Islet precursor cell (in vitro differentiated cells): ENCODE data around the gene THPO.

ENCODE experiments used
- DNase-seq: peaks from one replicate; pipeline ENCODE4 v3.0.0-alpha.2; 2018

THPO gene

DNA sequence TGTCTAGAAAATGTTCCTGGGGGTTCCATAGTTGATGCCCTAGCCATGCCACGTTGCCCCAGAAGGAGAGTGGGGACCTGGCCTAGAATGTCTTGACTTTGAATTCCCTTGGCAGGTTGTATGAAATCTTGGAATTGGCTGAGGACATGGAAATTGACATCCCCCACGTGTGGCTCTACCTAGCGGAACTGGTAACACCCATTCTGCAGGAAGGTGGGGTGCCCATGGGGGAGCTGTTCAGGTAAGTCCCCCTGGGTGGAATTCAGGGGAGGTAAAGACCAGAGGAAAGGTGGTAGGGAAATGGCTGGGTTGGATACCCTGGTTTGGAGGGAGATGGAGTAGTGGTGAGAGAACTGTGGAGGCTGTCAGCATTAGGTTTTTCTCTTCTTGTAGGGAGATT lies 49.5 kb downstream of the THPO start:
- no peak for DNase-seq

DNA sequence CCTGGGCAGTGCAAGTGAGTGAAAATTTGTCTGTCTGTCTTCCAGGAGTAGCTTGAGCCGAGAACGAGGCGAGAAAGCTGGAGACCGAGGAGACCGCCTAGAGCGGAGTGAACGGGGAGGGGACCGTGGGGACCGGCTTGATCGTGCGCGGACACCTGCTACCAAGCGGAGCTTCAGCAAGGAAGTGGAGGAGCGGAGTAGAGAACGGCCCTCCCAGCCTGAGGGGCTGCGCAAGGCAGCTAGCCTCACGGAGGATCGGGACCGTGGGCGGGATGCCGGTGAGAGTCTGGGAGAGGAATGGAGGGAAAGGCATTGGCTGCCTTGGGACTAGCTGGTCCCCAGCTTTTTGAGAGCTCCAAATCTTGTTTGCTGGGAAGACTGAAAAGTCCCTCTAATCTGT lies 50.8 kb downstream of the THPO start:
- DNase-seq, result no peak

DNA sequence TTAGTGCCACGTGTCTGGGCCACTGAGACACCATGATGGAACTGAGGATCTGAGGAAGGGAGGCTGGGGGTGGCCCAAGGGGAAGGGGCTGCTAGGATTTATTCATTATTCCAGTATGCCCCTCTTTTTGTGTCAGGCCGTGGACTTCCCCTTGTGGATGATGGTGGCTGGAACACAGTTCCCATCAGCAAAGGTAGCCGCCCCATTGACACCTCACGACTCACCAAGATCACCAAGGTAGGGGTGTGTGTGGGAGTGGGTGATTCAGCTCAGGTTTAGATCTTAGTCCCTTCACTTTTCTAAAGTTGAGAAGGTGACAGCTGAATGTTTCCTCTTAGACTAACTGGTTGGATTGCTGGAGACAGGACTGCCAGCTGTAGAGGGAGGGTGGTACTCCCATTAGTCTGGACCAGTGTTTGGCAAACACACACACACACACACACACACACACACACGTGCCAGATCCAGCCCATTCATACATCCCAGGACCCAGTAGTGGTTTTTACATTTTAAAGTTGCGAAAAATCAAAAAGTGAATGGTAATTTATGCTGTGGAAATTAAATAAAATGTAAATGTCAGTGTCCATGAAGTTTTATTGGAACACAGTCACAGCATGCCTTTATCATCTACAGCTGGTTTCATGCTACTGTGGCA lies 52.2 kb downstream of the THPO start:
- no peak for DNase-seq

DNA sequence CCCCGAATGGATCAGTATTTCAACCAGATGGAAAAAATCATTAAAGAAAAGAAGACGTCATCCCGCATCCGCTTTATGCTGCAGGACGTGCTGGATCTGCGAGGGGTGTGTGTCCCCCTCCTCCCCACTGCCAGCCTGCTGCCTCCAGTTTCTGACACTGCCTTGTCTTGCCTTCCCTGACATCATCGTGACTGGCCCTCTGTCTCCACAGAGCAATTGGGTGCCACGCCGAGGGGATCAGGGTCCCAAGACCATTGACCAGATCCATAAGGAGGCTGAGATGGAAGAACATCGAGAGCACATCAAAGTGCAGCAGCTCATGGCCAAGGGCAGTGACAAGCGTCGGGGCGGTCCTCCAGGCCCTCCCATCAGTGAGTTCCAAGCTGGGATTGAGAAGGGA lies 52.7 kb downstream of the THPO start:
- no peak for DNase-seq

DNA sequence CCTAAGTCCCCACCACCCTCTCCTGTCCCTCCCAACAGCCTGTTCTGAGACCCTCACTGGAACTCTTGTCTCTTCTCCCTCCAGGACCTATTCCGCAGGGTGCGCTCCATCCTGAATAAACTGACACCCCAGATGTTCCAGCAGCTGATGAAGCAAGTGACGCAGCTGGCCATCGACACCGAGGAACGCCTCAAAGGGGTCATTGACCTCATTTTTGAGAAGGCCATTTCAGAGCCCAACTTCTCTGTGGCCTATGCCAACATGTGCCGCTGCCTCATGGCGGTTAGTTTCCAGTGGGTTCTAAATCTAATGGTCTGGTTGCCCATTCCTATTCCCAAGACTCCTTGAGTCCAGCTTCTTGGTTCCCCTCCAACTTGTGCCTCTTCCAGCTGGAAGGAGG lies 54.3 kb downstream of the THPO start:
- no peak for DNase-seq

DNA sequence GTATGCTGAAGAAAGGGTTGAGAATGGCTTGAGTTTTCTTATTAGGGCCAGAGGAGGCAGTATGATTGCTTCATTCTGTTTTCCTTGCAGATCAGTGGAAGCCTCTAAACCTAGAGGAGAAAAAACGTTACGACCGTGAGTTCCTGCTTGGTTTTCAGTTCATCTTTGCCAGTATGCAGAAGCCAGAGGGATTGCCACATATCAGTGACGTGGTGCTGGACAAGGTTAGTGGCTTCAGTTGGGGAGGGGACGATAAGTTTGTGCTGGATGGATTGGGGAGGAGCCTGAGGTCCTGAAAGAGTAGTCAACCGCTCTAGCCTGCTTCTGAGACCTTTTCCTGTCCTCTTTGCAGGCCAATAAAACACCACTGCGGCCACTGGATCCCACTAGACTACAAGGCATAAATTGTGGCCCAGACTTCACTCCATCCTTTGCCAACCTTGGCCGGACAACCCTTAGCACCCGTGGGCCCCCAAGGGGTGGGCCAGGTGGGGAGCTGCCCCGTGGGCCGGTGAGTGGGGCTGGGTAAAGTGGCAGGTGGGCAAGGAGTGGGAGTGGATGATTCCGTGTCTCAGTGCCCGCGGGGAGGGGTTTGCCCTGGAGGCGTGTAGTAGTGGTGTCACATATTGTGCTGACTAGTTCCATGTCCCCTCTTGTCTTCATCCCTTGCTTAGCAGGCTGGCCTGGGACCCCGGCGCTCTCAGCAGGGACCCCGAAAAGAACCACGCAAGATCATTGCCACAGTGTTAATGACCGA lies 55.1 kb downstream of the THPO start:
- DNase-seq, result no peak
